B cell (primary cell): ENCODE results near the gene NUDT19.

Experiments used
- EZH2 ChIP-seq: IDR thresholded peaks from 2 replicates; pipeline ENCODE4 v1.6.1; 2012; ENCODE audit warnings: borderline replicate concordance, low read depth, mild to moderate bottlenecking, moderate library complexity, low read length; ENCODE audit not compliant: insufficient read depth, poor library complexity, severe bottlenecking
- TF ChIP-seq, protein P1 (sequence below): fragments of 200-600 bp; IDR thresholded peaks from one replicate; pipeline ENCODE4 v1.8.0; 2022; ENCODE audit warnings: antibody characterized with exemption, mild to moderate bottlenecking

- TF ChIP-seq, protein P1, sequence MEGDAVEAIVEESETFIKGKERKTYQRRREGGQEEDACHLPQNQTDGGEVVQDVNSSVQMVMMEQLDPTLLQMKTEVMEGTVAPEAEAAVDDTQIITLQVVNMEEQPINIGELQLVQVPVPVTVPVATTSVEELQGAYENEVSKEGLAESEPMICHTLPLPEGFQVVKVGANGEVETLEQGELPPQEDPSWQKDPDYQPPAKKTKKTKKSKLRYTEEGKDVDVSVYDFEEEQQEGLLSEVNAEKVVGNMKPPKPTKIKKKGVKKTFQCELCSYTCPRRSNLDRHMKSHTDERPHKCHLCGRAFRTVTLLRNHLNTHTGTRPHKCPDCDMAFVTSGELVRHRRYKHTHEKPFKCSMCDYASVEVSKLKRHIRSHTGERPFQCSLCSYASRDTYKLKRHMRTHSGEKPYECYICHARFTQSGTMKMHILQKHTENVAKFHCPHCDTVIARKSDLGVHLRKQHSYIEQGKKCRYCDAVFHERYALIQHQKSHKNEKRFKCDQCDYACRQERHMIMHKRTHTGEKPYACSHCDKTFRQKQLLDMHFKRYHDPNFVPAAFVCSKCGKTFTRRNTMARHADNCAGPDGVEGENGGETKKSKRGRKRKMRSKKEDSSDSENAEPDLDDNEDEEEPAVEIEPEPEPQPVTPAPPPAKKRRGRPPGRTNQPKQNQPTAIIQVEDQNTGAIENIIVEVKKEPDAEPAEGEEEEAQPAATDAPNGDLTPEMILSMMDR = no peak
- TF ChIP-seq EZH2 = no peak
Measured at GRCh38 chr19:32646556-32646955, 45.1 kb upstream of the NUDT19 start.
